Measurements from ENCODE around the gene SGCD. TPM values are rescaled to one million over a fixed set of nuclear protein-coding genes. Genes with fewer than 3 reads are reported as not detected.

Gene SGCD
- total RNA-seq, 4 donors from 2014 or later = 3.4 to 86.5 (median 8.1) TPM

GRCh38 chr5:156451505-156451904 is 124.5 kb downstream of the SGCD start:
- intact Hi-C loops (cut with DNase I; ENCODE audit: low total_unique reads) = no loop called here
- Histone ChIP-seq H3K9me3 (no peaks in the 10 kb centered on the region), H3K4me1 (no peaks in the 10 kb centered on the region), H3K36me3 (no peaks in the 10 kb centered on the region), H3K4me3 (no peak overlapping the region), H3K27me3 (no peaks in the 10 kb centered on the region), H3K27ac (no peak overlapping the region)
- TF ChIP-seq CTCF (IDR thresholded peaks at IDR 0.05) (no peak), POLR2A (IDR thresholded peaks at IDR 0.05) (no peak)
- no peak for DNase-seq

- H3K9me3 ChIP-seq = no peaks in the 10 kb centered on the region
- no peak for DNase-seq
- H3K27ac ChIP-seq = no peak overlapping the region
- H3K4me1 ChIP-seq = no peaks in the 10 kb centered on the region
- no peaks in the 10 kb centered on the region for H3K36me3 ChIP-seq
- TF ChIP-seq POLR2A (IDR thresholded peaks at IDR 0.05) (no peak), CTCF (IDR thresholded peaks at IDR 0.05) (no peak)
- no peak overlapping the region for H3K4me3 ChIP-seq
- H3K27me3 ChIP-seq = no peaks in the 10 kb centered on the region
- intact Hi-C loops (cut with DNase I; ENCODE audit: low total_unique reads) = no loop called here
These were observed 129.9 kb downstream of the SGCD start for GRCh38 chr5:156456857-156457256.

- no peaks in the 10 kb centered on the region for H3K4me1 ChIP-seq
- no peak overlapping the region for H3K27ac ChIP-seq
- intact Hi-C loops (cut with DNase I; ENCODE audit: low total_unique reads) = no loop called here
- no peak overlapping the region for H3K4me3 ChIP-seq
- H3K36me3 ChIP-seq = no peaks in the 10 kb centered on the region
- H3K27me3 ChIP-seq = no peaks in the 10 kb centered on the region
- H3K9me3 ChIP-seq = no peaks in the 10 kb centered on the region
- no peak for DNase-seq
- TF ChIP-seq CTCF (IDR thresholded peaks at IDR 0.05) = no peak
- no peak for TF ChIP-seq POLR2A (IDR thresholded peaks at IDR 0.05)
These were observed 132.9 kb downstream of the SGCD start for GRCh38 chr5:156459812-156460385.

- Histone ChIP-seq H3K4me3 (no peak overlapping the region), H3K4me1 (no peaks in the 10 kb centered on the region), H3K27me3 (no peaks in the 10 kb centered on the region), H3K27ac (no peak overlapping the region), H3K9me3 (no peaks in the 10 kb centered on the region), H3K36me3 (no peaks in the 10 kb centered on the region)
- intact Hi-C loops (cut with DNase I; ENCODE audit: low total_unique reads) = no loop called here
- TF ChIP-seq CTCF (IDR thresholded peaks at IDR 0.05) (no peak), POLR2A (IDR thresholded peaks at IDR 0.05) (no peak)
- DNase-seq = no peak
These were observed 133.5 kb downstream of the SGCD start for GRCh38 chr5:156460471-156460870.

- intact Hi-C loops (cut with DNase I; ENCODE audit: low total_unique reads) = no loop called here
- no peaks in the 10 kb centered on the region for H3K4me1 ChIP-seq
- no peak for DNase-seq
- H3K9me3 ChIP-seq = no peaks in the 10 kb centered on the region
- no peak overlapping the region for H3K4me3 ChIP-seq
- no peaks in the 10 kb centered on the region for H3K36me3 ChIP-seq
- TF ChIP-seq CTCF (IDR thresholded peaks at IDR 0.05) (no peak), POLR2A (IDR thresholded peaks at IDR 0.05) (no peak)
- no peaks in the 10 kb centered on the region for H3K27me3 ChIP-seq
- no peak overlapping the region for H3K27ac ChIP-seq
These were observed 139.9 kb downstream of the SGCD start for GRCh38 chr5:156466871-156467270.

Data from uterus (tissue), 4 donors.